GM18951 (cell line): ENCODE results near the gene ZBTB42.

Source experiments
- POLR2A ChIP-seq: IDR thresholded peaks from 4 replicates; pipeline ENCODE4 v1.6.1; 2011; ENCODE audit warnings: mild to moderate bottlenecking; ENCODE audit not compliant: insufficient read length, insufficient read depth; ENCODE audit errors: extremely low read depth
- in situ Hi-C: fragments of 300-500 bp; cut with MboI; formaldehyde crosslinking; loops from one replicate; pipeline ENCODE4 v1.12.0; 2022; ENCODE audit warnings: low sequenced_read_pairs, mixed read lengths, inconsistent platforms; ENCODE audit not compliant: unreplicated experiment

The ZBTB42 gene

DNA sequence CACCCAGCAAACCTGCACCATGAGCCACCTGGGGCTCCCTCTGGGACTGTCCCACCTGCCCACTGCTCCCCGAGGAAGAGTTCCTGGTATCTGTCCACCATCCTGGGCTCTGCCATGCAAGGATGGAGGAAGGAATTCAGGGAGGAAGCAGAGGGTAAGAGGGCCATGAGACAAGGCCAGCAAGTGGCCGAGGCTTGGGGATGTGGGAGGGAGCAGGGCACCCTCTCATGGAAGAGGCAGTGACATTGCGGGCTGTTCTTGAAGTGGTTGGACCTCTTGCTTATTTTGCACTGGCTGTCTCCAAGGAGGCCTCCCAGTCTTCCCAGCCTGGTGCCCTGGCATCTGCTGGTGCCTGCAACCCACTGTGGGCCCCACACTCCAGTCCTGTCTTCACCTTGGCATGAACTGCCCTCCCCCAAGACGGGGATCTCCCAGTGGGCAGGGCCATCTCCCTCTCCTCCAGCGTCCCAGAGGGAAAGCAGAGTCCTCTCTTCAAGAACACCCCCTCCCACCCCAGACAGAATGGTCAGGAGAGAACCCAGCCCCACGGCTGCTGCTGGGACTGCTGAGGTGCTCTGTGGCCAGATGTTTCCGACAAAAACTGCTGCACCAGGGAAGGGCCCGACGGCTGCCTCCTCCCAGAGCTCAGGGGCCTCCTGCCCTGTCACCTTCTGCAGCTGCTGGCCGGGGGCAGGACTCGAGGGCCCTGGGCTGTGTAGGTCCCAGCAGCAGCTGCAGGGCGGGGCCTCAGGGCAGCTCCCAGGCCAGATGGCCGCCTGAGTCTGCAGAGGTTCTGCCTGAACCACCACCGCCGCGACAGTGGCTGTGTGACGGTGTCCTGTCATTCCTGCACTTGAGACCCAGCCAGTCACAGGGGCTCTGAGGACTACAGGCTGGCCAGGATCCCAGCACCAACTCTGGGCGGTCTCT is 3.5 kb upstream of the ZBTB42 start:
- TF ChIP-seq POLR2A: no peak
- in situ Hi-C loops: no loop called here

DNA sequence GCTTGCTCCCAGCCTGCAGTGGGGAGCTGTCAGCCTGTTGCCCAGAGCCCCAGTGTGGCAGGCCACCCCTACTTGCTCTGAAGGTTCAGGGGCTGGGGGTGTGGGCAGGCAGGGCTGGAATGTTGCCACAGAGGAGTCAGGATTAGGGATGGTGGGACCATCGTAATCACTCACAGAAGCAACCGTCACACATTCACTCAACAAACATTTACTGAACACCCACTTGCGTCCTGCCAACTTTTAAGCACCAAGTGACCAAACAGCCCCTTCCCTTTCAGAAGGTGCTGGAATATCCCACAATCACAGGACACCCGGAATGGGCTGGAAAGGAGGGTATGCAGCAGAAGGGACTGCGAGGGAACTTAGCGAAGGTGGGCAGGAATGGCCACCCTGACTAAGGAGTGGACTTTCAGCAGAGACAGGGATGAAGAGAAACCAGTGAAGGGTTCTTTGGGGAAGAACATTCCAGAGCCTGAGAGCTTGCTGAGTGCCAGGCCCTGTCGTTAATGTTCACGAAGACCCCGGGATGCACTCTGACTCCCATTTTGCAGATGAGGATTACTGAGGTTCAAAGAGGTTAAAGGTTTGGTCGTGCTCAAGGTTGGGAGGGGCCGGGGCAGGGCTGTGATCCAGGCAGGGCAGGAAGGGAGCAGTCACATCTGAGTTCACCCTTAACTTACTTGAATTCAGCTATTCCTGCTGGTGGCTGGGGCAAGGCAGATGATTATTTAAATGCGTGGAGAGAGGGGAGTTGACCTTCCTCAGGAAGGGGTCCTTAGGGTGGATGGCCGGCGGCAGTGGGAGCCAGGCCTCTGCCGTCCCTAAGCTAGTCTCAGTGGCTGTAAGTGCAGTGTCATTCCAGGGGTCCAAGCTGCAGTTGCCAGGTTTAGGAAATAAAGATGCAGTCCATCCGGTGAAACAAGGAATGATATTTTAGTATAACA is 2.3 kb upstream of the ZBTB42 start:
- in situ Hi-C loops: no loop called here
- no peak for TF ChIP-seq POLR2A

- TF ChIP-seq POLR2A: no peak
- in situ Hi-C loops: no loop called here
These were observed 1.5 kb upstream of the ZBTB42 start for GRCh38 chr14:104799244-104800014.

DNA sequence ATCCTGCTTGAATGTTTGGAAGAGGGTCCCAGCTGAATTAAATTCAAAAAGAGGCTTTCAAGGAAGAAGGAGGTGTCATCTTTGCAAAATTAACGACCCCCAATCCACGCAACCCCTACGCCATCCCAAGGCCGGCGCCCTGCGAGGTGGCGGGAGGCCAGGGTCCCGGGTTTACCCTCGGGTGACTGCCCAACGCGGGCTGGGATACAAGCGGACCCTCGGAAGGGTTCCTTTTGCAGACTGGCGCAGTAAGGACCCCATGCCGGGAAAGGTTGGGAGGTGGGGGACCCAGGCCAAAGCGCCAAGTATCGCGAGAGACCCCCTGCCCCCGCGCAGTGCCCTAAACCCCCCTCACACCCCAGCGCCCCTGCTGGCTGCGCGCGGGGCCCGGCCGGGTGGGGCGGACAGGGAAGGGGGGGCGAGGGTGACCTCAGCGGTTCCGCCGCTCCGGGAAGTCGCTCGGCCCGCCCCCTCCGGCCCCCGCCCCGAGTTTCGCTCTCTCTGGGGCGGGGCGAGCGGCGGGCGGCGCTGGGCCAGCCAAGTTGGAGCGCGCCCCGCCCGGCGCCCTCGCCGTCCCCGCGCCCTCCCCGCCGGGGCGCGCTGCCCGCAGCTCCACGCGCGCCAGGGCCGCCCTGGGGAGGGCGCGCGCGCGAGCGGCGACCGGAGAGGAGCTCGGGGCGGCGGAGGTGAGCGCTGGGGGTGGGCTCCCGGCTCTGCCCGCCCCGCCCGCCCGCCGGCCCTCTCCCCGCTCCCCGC is 708 bp upstream of the ZBTB42 start:
- in situ Hi-C loops: no loop called here
- TF ChIP-seq POLR2A: peak; percentile 42

- in situ Hi-C loops: no loop called here
- no peak for TF ChIP-seq POLR2A
These were observed 856 bp downstream of the ZBTB42 start for GRCh38 chr14:104801520-104802393.

DNA sequence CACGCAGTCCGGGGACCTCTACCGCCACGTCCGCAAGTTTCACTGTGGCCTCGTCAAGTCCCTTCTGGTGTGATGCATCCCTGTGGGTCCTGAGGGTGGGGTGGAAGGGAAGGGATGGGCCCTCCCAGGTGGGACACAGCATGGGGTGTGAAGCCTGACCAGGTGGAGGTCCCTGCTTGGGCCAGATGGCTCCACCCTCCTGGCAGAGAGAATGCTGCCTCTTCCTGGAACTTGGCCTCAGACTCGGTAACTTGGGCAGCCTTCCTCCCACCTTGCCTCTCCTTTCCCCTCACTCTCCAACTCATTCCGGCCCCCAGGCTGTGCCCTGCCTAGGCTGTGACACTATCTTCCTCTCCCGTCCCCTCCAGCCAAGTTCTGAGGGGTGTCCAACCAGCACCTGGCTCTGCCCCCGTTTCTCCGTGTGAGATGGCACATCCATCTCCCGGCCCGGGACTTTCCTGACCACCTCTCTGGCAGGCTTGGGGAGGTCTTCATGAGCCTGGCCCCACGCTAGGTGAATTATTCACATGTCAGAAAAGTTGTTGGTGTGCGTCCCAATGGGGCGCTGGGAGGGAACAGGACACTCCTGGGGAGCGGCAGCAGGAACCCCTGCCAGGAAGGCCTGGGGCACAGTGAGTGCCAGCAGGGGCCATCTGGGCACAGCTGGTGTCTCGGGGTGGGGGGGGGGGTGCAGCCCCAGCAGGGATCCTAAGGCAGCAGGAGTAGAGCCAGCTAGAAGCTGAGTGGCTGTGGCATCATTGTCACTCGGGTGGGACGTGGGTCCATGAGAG is 1.7 kb downstream of the ZBTB42 start:
- TF ChIP-seq POLR2A: no peak
- in situ Hi-C loops: no loop called here

GRCh38 chr14:104803280-104803911 is 2.5 kb downstream of the ZBTB42 start:
- in situ Hi-C loops: no loop called here
- TF ChIP-seq POLR2A: no peak

DNA sequence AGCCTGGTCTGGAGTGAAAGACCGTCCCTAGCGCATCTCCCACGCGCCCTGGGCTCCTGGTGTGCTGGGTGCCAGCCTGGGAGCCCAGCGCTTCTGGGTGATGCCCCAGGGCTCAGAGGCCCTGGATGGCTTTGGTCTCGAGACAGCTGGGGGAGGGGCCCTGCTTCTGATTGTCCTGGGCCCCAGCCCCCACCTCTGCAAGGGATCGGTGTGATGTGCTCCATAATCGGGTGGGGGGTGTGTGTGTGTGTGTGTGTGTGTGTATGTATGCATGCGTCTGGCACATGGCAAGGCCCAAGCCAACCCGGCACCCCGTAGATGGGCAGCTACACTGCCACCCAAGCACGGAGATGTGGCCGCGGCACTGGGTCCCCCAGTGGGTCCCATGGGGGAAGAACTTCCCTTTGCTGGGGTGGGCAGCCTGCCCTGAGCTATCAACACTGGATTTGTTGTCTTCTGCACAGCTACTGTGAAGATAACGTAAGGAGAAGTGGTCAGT is 3.1 kb downstream of the ZBTB42 start:
- no peak for TF ChIP-seq POLR2A
- in situ Hi-C loops: no loop called here

GRCh38 chr14:104804481-104805325 is 3.8 kb downstream of the ZBTB42 start:
- no peak for TF ChIP-seq POLR2A
- in situ Hi-C loops: no loop called here
